Measurements from ENCODE around the gene MTIF2.

GRCh38 chr2:55233658-55233940 lies 35.4 kb downstream of the MTIF2 start:
- TF ChIP-seq CTCF (IDR thresholded peaks at IDR 0.05; ENCODE audit: insufficient read depth, low read depth, low read length): no peak
- no peak for TF ChIP-seq EZH2 (IDR thresholded peaks at IDR 0.05; ENCODE audit: insufficient read depth, low read length)
